K562 (cell line): ENCODE results near the gene CDCA7L. TPM values are rescaled to one million over a fixed set of nuclear protein-coding genes. Genes with fewer than 3 reads are reported as not detected.
"Not testable (repeated sequence)": the region's sequence is repeated elsewhere in the genome, so short reads cannot be mapped to it uniquely, and the experiment has no call there.

Source experiments
- ATAC-seq: fragments of 200-7000 bp; cut with Tn5 transposase; 3 replicates; pipeline ENCODE4 v1.9.1; 2020; ENCODE audit warnings: moderate library complexity
- BruUV-seq: library from RNA; stranded (reverse); fragments of 400-500 nt; replicated peaks from 2 replicates; lab custom pipeline; 2021; lab: Mats Ljungman, UMichigan
- CTCF ChIA-PET: fragments of 300-600 bp; formaldehyde crosslinking; extraction: SDS; loops from one replicate; lab custom pipeline; 2021; ENCODE audit warnings: low intra/inter-chr PET ratio; lab: Yijun Ruan, JAX
- POLR2A ChIA-PET: fragments of 300-600, 350-650 bp; sonication (Branson Sonifier 250); formaldehyde crosslinking; extraction: SDS; loops from one replicate; lab custom pipeline; 2021; ENCODE audit warnings: antibody characterized with exemption, inconsistent platforms; lab: Yijun Ruan, JAX
- DNase-seq, 4 experiments: peaks; one replicate each; pipeline versions ENCODE4 v3.0.0 to v3.0.0-alpha.2; 2011 to 2018; ENCODE audit warnings: low spot score in 3 of 4, mixed read lengths in 3 of 4; ENCODE audit errors: extremely low read depth in 1 of 4
- FAIRE-seq: peaks from 2 replicates; lab custom pipeline; 2011; peaks lifted over from hg19 to GRCh38; lab: Jason Lieb, UNC
- H2AFZ ChIP-seq: 2 replicates; pipeline ENCODE4 v1.6.0; 2011; ENCODE audit warnings: low read depth, low read length, control low read depth, inconsistent platforms
- H3K27ac ChIP-seq: fragments of 200-600 bp; 3 replicates; pipeline ENCODE4 v1.8.0; 2011; ENCODE audit warnings: low read depth, mild to moderate bottlenecking, control low read depth, inconsistent platforms, low read length, moderate library complexity, mixed read lengths; ENCODE audit errors: extremely low read depth
- H3K27me3 ChIP-seq, 2 experiments: fragments of 300-600 bp in 1 of 2; 2 replicates in 1 of 2; 3 replicates in 1 of 2; pipeline versions ENCODE4 v1.6.0 to v1.8.0; 2011; ENCODE audit warnings: inconsistent platforms in 2 of 2, low read length in 2 of 2, mild to moderate bottlenecking in 1 of 2, mixed read lengths in 1 of 2, moderate library complexity in 1 of 2; ENCODE audit not compliant: control insufficient read depth in 2 of 2, insufficient read depth in 2 of 2
- H3K36me3 ChIP-seq: fragments of 300-600 bp; 3 replicates; pipeline ENCODE4 v1.8.0; 2011; ENCODE audit warnings: mild to moderate bottlenecking, low read length, inconsistent platforms; ENCODE audit not compliant: control insufficient read depth, insufficient read depth
- H3K4me1 ChIP-seq, 2 experiments: fragments of 200-600 bp in 1 of 2; replicated peaks in 1 of 2; 2 replicates in 1 of 2; 3 replicates in 1 of 2; pipeline versions ENCODE4 v1.5.1 to v1.8.0; 2011; ENCODE audit warnings: inconsistent platforms in 2 of 2, low read length in 2 of 2, mild to moderate bottlenecking in 1 of 2, mixed read lengths in 1 of 2, moderate library complexity in 1 of 2; ENCODE audit not compliant: control insufficient read depth in 2 of 2, insufficient read depth in 2 of 2
- H3K4me2 ChIP-seq: 2 replicates; pipeline ENCODE4 v1.6.1; 2011; ENCODE audit warnings: low read length, control low read depth, inconsistent platforms, mixed read lengths; ENCODE audit not compliant: insufficient read depth
- H3K4me3 ChIP-seq: fragments of 200-600 bp; sonication (generic), shearing (Covaris generic); 2 replicates; pipeline ENCODE4 v1.5.1; 2016; ENCODE audit warnings: control low read depth, inconsistent platforms
- H3K79me2 ChIP-seq: fragments of 200-600 bp; 3 replicates; pipeline ENCODE4 v1.8.0; 2011; ENCODE audit warnings: low read length, inconsistent platforms; ENCODE audit not compliant: control insufficient read depth, insufficient read depth
- H3K9ac ChIP-seq, 2 experiments: 2 replicates each; pipeline versions ENCODE4 v1.6.0 to v1.6.1; 2011; ENCODE audit warnings: low read depth in 2 of 2, low read length in 2 of 2, control low read depth in 1 of 2, inconsistent platforms in 1 of 2, mild to moderate bottlenecking in 1 of 2, mixed read lengths in 1 of 2; ENCODE audit not compliant: insufficient read depth in 1 of 2
- H3K9me1 ChIP-seq: one replicate; pipeline ENCODE4 v1.6.0; 2011; ENCODE audit warnings: inconsistent platforms, mild to moderate bottlenecking, low read length, moderate library complexity; ENCODE audit not compliant: control insufficient read depth, insufficient read depth
- H3K9me3 ChIP-seq: replicated peaks from 2 replicates; pipeline ENCODE4 v1.5.1; 2011; ENCODE audit warnings: low read depth, low read length, inconsistent platforms; ENCODE audit not compliant: control insufficient read depth, insufficient read depth
- H4K20me1 ChIP-seq: replicated peaks from 2 replicates; pipeline ENCODE4 v1.6.1; 2011; ENCODE audit warnings: low read length, inconsistent platforms, mixed read lengths; ENCODE audit not compliant: control insufficient read depth, insufficient read depth
- COPS2 ChIP-seq: fragments of 450-650 bp; conservative IDR thresholded peaks from 2 replicates; pipeline ENCODE4 v1.6.1; 2016; ENCODE audit warnings: mild to moderate bottlenecking, moderate library complexity
- EP400 ChIP-seq: fragments of 450-650 bp; IDR thresholded peaks from 2 replicates; pipeline ENCODE4 v1.6.1; 2017; ENCODE audit warnings: antibody characterized with exemption, mild to moderate bottlenecking, moderate library complexity
- HDGF ChIP-seq: fragments of 450-650 bp; IDR thresholded peaks from 2 replicates; pipeline ENCODE4 v1.6.1; 2016
- HNRNPK ChIP-seq: fragments of 200-400 bp; formaldehyde crosslinking; IDR thresholded peaks from one replicate; pipeline ENCODE4 v1.6.1; 2018; ENCODE audit warnings: mild to moderate bottlenecking, low read depth, low read length; ENCODE audit not compliant: poor library complexity, severe bottlenecking
- HNRNPL ChIP-seq: fragments of 200-400 bp; formaldehyde crosslinking; IDR thresholded peaks from 2 replicates; pipeline ENCODE4 v1.6.1; 2017; ENCODE audit warnings: low read depth, mild to moderate bottlenecking, low read length
- MBD2 ChIP-seq: sonication (generic); IDR thresholded peaks from 2 replicates; pipeline ENCODE4 v1.6.1; 2016; ENCODE audit warnings: low read depth, borderline replicate concordance
- NFYB ChIP-seq: IDR thresholded peaks from 2 replicates; pipeline ENCODE4 v1.6.1; 2011; ENCODE audit warnings: mild to moderate bottlenecking, moderate library complexity; ENCODE audit not compliant: insufficient read length; ENCODE audit errors: extremely low read depth
- WGBS: fragments of 100-300 bp; shearing (Covaris generic); methylation state at CpG from one replicate; pipeline ENCODE4 v1.1.6; 2016; ENCODE audit warnings: low coverage, mixed read lengths; ENCODE audit not compliant: insufficient coverage; ENCODE audit errors: missing lambda C conversion rate; 5-methylcytosine and 5-hydroxymethylcytosine counted together
- in situ Hi-C: fragments of 300-500 bp; cut with MboI; formaldehyde crosslinking; loops from 4 replicates; pipeline ENCODE4 v1.15.0; 2018; ENCODE audit warnings: inconsistent platforms, mixed read lengths
- intact Hi-C: fragments of 100-400 bp; cut with micrococcal nuclease; formaldehyde crosslinking; loops from 2 replicates; pipeline ENCODE4 v1.14.2; 2022
- polyA plus RNA-seq, 8 experiments: library from polyadenylated mRNA; depleted of rRNA in 4 of 8; stranded (reverse) in 5 of 8; unstranded in 3 of 8; fragments of >200 nt; fragmentation: Nextera tagmentation in 2 of 8; fragmentation: Illumina TruSeq in 1 of 8; extraction: Ambion mirVana in 2 of 8; extraction: Trizol in 1 of 8; gene quantifications; 2 replicates each; pipeline versions ENCODE4 v1.2.1 to v1.2.3, GENCODE V29; 2011 to 2014; ENCODE audit warnings: inconsistent platforms in 1 of 8, missing spikeins in 1 of 8
- total RNA-seq, 7 experiments: library from RNA; depleted of rRNA in 6 of 7; stranded (reverse); fragments of >200 nt in 6 of 7; fragmentation: Illumina TruSeq in 2 of 7; extraction: Trizol in 2 of 7; gene quantifications; 2 replicates each; pipeline versions ENCODE4 v1.2.1 to v1.2.3, GENCODE V29; 2011 to 2021; ENCODE audit warnings: low replicate concordance in 1 of 7
- TF ChIP-seq, protein P1 (sequence below): sonication (generic); formaldehyde crosslinking; IDR thresholded peaks from 2 replicates; pipeline ENCODE4 v1.4.0; 2020; ENCODE audit warnings: mild to moderate bottlenecking, missing genetic modification reagents

Gene CDCA7L
- total and polyA plus RNA-seq, 9 of the 15 experiments (the other 6 are each of a cell fraction or from before 2014, with no cell fraction given) = 1.9 to 32.4 (median 3.1) TPM

- ChIA-PET POLR2A (no interaction called here), CTCF (no interaction called here)
- 3% methylated on average over 7 of the region's 7 CpGs for WGBS
- ATAC-seq (no peak), FAIRE-seq (no peak), DNase-seq (no peak)
- in situ Hi-C loops = no loop called here
- Histone ChIP-seq H3K9me1 (no peaks in the 10 kb centered on the region), H3K27me3 (peaks cover 0 to 4% of the 10 kb centered on the region in 2 experiments; a peak in 2 of 5 replicates), H3K4me2 (no peak overlapping the region), H4K20me1 (no peaks in the 10 kb centered on the region), H3K4me1 (no peaks in the 10 kb centered on the region), H2AFZ (no peak overlapping the region), H3K27ac (no peak overlapping the region), H3K9ac (no peak overlapping the region), H3K4me3 (no peak overlapping the region), H3K9me3 (no peaks in the 10 kb centered on the region), H3K36me3 (no peaks in the 10 kb centered on the region)
- intact Hi-C loops = no loop called here
- no TSS peak for BruUV-seq
- TF ChIP-seq HDGF = no peak
- no peak for TF ChIP-seq NFYB
- no peak for TF ChIP-seq MBD2
- no peak for TF ChIP-seq HNRNPL
- TF ChIP-seq HNRNPK = no peak
- TF ChIP-seq EP400 = no peak
- TF ChIP-seq, protein P1, sequence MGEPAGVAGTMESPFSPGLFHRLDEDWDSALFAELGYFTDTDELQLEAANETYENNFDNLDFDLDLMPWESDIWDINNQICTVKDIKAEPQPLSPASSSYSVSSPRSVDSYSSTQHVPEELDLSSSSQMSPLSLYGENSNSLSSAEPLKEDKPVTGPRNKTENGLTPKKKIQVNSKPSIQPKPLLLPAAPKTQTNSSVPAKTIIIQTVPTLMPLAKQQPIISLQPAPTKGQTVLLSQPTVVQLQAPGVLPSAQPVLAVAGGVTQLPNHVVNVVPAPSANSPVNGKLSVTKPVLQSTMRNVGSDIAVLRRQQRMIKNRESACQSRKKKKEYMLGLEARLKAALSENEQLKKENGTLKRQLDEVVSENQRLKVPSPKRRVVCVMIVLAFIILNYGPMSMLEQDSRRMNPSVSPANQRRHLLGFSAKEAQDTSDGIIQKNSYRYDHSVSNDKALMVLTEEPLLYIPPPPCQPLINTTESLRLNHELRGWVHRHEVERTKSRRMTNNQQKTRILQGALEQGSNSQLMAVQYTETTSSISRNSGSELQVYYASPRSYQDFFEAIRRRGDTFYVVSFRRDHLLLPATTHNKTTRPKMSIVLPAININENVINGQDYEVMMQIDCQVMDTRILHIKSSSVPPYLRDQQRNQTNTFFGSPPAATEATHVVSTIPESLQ (CRISPR knock-in tag) = no peak
- TF ChIP-seq COPS2 = no peak
- TF ChIP-seq, all 486 proteins: peak for 0
- H3K79me2 ChIP-seq = no peaks in the 10 kb centered on the region
Measured at GRCh38 chr7:21884496-21884895, 61.2 kb downstream of the CDCA7L start.

GRCh38 chr7:21883501-21883900, 62.2 kb downstream of the CDCA7L start:
- H3K4me3 ChIP-seq, H3K9me1 ChIP-seq, H2AFZ ChIP-seq, POLR2A ChIA-PET, CTCF ChIA-PET, H3K9ac ChIP-seq, H4K20me1 ChIP-seq, H3K27me3 ChIP-seq, H3K36me3 ChIP-seq, FAIRE-seq, H3K4me2 ChIP-seq, H3K27ac ChIP-seq, in situ Hi-C loops, intact Hi-C loops, DNase-seq, ATAC-seq, BruUV-seq, H3K79me2 ChIP-seq, H3K9me3 ChIP-seq, H3K4me1 ChIP-seq: not testable (repeated sequence)
- 0% methylated on average over 2 of the region's 2 CpGs for WGBS
